ENCODE measurements around the gene CAMK4.

- TF ChIP-seq EZH2 (IDR thresholded peaks at IDR 0.05; ENCODE audit: borderline replicate concordance, insufficient read depth, low read length, poor library complexity, severe bottlenecking) (no peak), SMC3 (conservative IDR thresholded peaks at IDR 0.05; ENCODE audit: poor library complexity) (no peak), EP300 (conservative IDR thresholded peaks at IDR 0.05; ENCODE audit: poor library complexity, severe bottlenecking) (no peak), POLR2AphosphoS5 (IDR thresholded peaks at IDR 0.05) (no peak), TAF1 (IDR thresholded peaks at IDR 0.05; ENCODE audit: low read depth) (no peak), RAD21 (conservative IDR thresholded peaks at IDR 0.05) (no peak), REST (IDR thresholded peaks at IDR 0.05; ENCODE audit: borderline replicate concordance) (no peak), MXI1 (conservative IDR thresholded peaks at IDR 0.05; ENCODE audit: poor library complexity, severe bottlenecking) (no peak)
- TF ChIP-seq, protein P1, sequence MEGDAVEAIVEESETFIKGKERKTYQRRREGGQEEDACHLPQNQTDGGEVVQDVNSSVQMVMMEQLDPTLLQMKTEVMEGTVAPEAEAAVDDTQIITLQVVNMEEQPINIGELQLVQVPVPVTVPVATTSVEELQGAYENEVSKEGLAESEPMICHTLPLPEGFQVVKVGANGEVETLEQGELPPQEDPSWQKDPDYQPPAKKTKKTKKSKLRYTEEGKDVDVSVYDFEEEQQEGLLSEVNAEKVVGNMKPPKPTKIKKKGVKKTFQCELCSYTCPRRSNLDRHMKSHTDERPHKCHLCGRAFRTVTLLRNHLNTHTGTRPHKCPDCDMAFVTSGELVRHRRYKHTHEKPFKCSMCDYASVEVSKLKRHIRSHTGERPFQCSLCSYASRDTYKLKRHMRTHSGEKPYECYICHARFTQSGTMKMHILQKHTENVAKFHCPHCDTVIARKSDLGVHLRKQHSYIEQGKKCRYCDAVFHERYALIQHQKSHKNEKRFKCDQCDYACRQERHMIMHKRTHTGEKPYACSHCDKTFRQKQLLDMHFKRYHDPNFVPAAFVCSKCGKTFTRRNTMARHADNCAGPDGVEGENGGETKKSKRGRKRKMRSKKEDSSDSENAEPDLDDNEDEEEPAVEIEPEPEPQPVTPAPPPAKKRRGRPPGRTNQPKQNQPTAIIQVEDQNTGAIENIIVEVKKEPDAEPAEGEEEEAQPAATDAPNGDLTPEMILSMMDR (IDR thresholded peaks at IDR 0.05; ENCODE audit: poor library complexity, severe bottlenecking): no peak
Observed at GRCh38 chr5:111401906-111402305, 177.7 kb downstream of the CAMK4 start.

Measured in neural cell (in vitro differentiated cells).